H1 (cell line): ENCODE measurements around the gene ARHGEF25. TPM values are rescaled to one million over a fixed set of nuclear protein-coding genes. Genes with fewer than 3 reads are reported as not detected.

Experiments
- CEBPB ChIP-seq: IDR thresholded peaks from 2 replicates; pipeline ENCODE4 v1.6.1; 2012; ENCODE audit warnings: low read depth, low read length
- JUND ChIP-seq: IDR thresholded peaks from 2 replicates; pipeline ENCODE4 v1.6.1; 2011; ENCODE audit warnings: mild to moderate bottlenecking, improper control_type of control experiment, low read length
- polyA plus RNA-seq, 7 experiments: library from polyadenylated mRNA; depleted of rRNA in 3 of 7; stranded (reverse) in 5 of 7; unstranded in 2 of 7; fragments of >200 nt in 5 of 7; fragments of 200-250 nt in 2 of 7; gene quantifications; 1 replicate in 5 of 7; 2 replicates in 1 of 7; 4 replicates in 1 of 7; pipeline versions ENCODE4 v1.2.1 to v1.2.3, GENCODE V29; 2011 to 2013; ENCODE audit warnings: missing spikeins in 2 of 7, mixed read lengths in 2 of 7
- total RNA-seq: library from RNA; stranded (reverse); fragmentation: NEBNext Ultra II Directional; extraction: Animal tissue kit (Norgen Biotek cat#: 25700); gene quantifications from 2 replicates; pipeline ENCODE4 v1.2.1, GENCODE V29; 2021
- TF ChIP-seq, protein P1 (sequence below): fragments of 300-600 bp; sonication (generic); IDR thresholded peaks from 2 replicates; pipeline ENCODE4 v1.7.1; 2012; ENCODE audit warnings: low read length, moderate library complexity, mild to moderate bottlenecking, inconsistent platforms; ENCODE audit not compliant: insufficient replicate concordance

The ARHGEF25 gene
- total and polyA plus RNA-seq, 2 of the 8 experiments (the other 6 are each of a cell fraction or from before 2014, with no cell fraction given) = 5.9 to 8.8 TPM

DNA sequence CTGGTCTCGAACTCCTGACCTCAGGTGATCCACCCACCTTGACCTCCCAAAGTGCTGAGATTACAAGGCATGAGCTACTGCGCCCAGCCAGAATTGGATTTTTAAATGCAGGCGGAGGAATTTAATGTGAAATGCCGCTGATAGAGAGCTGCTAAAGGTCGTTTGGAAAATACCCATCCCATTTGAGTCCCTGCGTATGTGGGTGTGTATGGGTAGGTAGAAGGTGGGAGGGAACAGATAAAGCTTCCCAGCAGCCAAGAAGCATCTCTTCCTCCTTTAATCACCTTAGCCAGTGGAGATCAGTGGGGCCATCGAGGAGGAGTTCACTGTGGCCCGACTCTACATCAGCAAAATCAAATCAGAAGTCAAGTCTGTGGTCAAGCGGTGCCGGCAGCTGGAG is 36.4 kb upstream of the ARHGEF25 start (continued):
- TF ChIP-seq, protein P1, sequence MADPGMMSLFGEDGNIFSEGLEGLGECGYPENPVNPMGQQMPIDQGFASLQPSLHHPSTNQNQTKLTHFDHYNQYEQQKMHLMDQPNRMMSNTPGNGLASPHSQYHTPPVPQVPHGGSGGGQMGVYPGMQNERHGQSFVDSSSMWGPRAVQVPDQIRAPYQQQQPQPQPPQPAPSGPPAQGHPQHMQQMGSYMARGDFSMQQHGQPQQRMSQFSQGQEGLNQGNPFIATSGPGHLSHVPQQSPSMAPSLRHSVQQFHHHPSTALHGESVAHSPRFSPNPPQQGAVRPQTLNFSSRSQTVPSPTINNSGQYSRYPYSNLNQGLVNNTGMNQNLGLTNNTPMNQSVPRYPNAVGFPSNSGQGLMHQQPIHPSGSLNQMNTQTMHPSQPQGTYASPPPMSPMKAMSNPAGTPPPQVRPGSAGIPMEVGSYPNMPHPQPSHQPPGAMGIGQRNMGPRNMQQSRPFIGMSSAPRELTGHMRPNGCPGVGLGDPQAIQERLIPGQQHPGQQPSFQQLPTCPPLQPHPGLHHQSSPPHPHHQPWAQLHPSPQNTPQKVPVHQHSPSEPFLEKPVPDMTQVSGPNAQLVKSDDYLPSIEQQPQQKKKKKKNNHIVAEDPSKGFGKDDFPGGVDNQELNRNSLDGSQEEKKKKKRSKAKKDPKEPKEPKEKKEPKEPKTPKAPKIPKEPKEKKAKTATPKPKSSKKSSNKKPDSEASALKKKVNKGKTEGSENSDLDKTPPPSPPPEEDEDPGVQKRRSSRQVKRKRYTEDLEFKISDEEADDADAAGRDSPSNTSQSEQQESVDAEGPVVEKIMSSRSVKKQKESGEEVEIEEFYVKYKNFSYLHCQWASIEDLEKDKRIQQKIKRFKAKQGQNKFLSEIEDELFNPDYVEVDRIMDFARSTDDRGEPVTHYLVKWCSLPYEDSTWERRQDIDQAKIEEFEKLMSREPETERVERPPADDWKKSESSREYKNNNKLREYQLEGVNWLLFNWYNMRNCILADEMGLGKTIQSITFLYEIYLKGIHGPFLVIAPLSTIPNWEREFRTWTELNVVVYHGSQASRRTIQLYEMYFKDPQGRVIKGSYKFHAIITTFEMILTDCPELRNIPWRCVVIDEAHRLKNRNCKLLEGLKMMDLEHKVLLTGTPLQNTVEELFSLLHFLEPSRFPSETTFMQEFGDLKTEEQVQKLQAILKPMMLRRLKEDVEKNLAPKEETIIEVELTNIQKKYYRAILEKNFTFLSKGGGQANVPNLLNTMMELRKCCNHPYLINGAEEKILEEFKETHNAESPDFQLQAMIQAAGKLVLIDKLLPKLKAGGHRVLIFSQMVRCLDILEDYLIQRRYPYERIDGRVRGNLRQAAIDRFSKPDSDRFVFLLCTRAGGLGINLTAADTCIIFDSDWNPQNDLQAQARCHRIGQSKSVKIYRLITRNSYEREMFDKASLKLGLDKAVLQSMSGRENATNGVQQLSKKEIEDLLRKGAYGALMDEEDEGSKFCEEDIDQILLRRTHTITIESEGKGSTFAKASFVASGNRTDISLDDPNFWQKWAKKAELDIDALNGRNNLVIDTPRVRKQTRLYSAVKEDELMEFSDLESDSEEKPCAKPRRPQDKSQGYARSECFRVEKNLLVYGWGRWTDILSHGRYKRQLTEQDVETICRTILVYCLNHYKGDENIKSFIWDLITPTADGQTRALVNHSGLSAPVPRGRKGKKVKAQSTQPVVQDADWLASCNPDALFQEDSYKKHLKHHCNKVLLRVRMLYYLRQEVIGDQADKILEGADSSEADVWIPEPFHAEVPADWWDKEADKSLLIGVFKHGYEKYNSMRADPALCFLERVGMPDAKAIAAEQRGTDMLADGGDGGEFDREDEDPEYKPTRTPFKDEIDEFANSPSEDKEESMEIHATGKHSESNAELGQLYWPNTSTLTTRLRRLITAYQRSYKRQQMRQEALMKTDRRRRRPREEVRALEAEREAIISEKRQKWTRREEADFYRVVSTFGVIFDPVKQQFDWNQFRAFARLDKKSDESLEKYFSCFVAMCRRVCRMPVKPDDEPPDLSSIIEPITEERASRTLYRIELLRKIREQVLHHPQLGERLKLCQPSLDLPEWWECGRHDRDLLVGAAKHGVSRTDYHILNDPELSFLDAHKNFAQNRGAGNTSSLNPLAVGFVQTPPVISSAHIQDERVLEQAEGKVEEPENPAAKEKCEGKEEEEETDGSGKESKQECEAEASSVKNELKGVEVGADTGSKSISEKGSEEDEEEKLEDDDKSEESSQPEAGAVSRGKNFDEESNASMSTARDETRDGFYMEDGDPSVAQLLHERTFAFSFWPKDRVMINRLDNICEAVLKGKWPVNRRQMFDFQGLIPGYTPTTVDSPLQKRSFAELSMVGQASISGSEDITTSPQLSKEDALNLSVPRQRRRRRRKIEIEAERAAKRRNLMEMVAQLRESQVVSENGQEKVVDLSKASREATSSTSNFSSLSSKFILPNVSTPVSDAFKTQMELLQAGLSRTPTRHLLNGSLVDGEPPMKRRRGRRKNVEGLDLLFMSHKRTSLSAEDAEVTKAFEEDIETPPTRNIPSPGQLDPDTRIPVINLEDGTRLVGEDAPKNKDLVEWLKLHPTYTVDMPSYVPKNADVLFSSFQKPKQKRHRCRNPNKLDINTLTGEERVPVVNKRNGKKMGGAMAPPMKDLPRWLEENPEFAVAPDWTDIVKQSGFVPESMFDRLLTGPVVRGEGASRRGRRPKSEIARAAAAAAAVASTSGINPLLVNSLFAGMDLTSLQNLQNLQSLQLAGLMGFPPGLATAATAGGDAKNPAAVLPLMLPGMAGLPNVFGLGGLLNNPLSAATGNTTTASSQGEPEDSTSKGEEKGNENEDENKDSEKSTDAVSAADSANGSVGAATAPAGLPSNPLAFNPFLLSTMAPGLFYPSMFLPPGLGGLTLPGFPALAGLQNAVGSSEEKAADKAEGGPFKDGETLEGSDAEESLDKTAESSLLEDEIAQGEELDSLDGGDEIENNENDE = no peak
- TF ChIP-seq JUND (no peak), CEBPB (no peak)
